Adrenal gland (tissue), 12 donors: ENCODE measurements around the gene MYH7. TPM values are rescaled to one million over a fixed set of nuclear protein-coding genes. Genes with fewer than 3 reads are reported as not detected.

Experiments used
- DNase-seq, 7 donors: peaks; one replicate each; pipeline ENCODE4 v3.0.0-alpha.2; 2019 to 2020
- H3K27ac ChIP-seq, 5 donors: fragments of 200-600 bp; sonication (generic) in 4 of 5; 1 replicate in 3 of 5; 2 replicates in 2 of 5; pipeline versions ENCODE4 v1.5.1 to v1.8.0; 2016 to 2020; ENCODE audit warnings: mild to moderate bottlenecking in 1 of 5
- H3K27me3 ChIP-seq: fragments of 200-600 bp; 2 replicates; pipeline ENCODE4 v1.8.0; 2021
- H3K36me3 ChIP-seq, 2 donors: fragments of 200-600 bp; replicated peaks in 1 of 2; 1 replicate in 1 of 2; 2 replicates in 1 of 2; pipeline versions ENCODE4 v1.5.1 to v1.8.0; 2018 to 2022
- H3K4me1 ChIP-seq, 2 donors: fragments of 200-600 bp; replicated peaks in 1 of 2; 1 replicate in 1 of 2; 2 replicates in 1 of 2; pipeline versions ENCODE4 v1.5.1 to v1.8.0; 2018 to 2021
- H3K4me3 ChIP-seq, 4 donors: fragments of 200-600 bp; sonication (generic) in 3 of 4; one replicate each; pipeline ENCODE4 v1.5.1; 2016 to 2018
- H3K9me3 ChIP-seq, 3 donors: fragments of 200-600 bp; sonication (generic) in 1 of 3; replicated peaks in 1 of 3; 1 replicate in 2 of 3; 2 replicates in 1 of 3; pipeline versions ENCODE4 v1.5.1 to v1.8.0; 2016 to 2021
- CTCF ChIP-seq, 6 experiments: fragments of 450-650 bp in 4 of 6; fragments of 200-600 bp in 2 of 6; sonication (generic) in 1 of 6; IDR thresholded peaks; 1 replicate in 5 of 6; 2 replicates in 1 of 6; pipeline versions ENCODE4 v1.5.1 to v1.8.0; 2016 to 2021; ENCODE audit warnings: antibody characterized with exemption in 6 of 6, mild to moderate bottlenecking in 2 of 6, moderate library complexity in 1 of 6
- POLR2A ChIP-seq, 2 donors: fragments of 450-650 bp; IDR thresholded peaks; one replicate each; pipeline ENCODE4 v1.6.1; 2017; ENCODE audit warnings: antibody characterized with exemption in 2 of 2, mild to moderate bottlenecking in 2 of 2, moderate library complexity in 1 of 2
- WGBS, 4 donors: extraction: QIAGEN DNeasy Blood & Tissue Kit in 2 of 4; methylation state at CpG; one replicate each; pipeline versions ENCODE4 v1.1.5 to v1.1.7; 2013 to 2017; 5-methylcytosine and 5-hydroxymethylcytosine counted together
- intact Hi-C, 2 donors: fragments of 100-400 bp; cut with DNase I; formaldehyde crosslinking; loops; one replicate each; pipeline versions ENCODE4 v1.14.1 to v1.15.0; 2022 to 2023
- polyA plus RNA-seq, 3 donors: library from polyadenylated mRNA; stranded (reverse); fragments of 200-250 nt in 2 of 3; fragments of 350-450 nt in 1 of 3; fragmentation: Illumina TruSeq in 1 of 3; extraction: RNeasy Lipid Tissue Mini Kit (QIAGEN cat#74804) in 1 of 3; gene quantifications; one replicate each; pipeline ENCODE4 v1.2.3, GENCODE V29; 2013 to 2014
- total RNA-seq, 9 donors: library from RNA; depleted of rRNA in 4 of 9; stranded (reverse); fragments of >200 nt in 4 of 9; fragments of 120-200 nt in 1 of 9; fragmentation: NEBNext Ultra II Directional in 1 of 9; extraction: Animal tissue kit (Norgen Biotek cat#: 25700) in 1 of 9; gene quantifications; one replicate each; pipeline versions ENCODE4 v1.1.0 to v1.2.4, GENCODE V29; 2013 to 2023
- donor health status: healthy with polysubstance abuse.
- donor health status: Bipolar disorder and iron deficiency.
- donor health status: DM: yes; HTN: yes; CAD: no.
- donor health status: DM: no; HTN: no; CAD: no.
- donor health status: DM: no; HTN: no; CAD: no.
- donor health status: DM: yes; HTN: yes; CAD: no.

The MYH7 gene
- total and polyA plus RNA-seq, 12 donors = 0.06 to 7.1 (median 0.64) TPM; not detected in 4

- no peaks in the 10 kb centered on the region for H3K9me3 ChIP-seq
- TF ChIP-seq POLR2A (IDR thresholded peaks at IDR 0.05) = no peak
- no peak for TF ChIP-seq CTCF (IDR thresholded peaks at IDR 0.05)
- peaks cover 19% of the 10 kb centered on the region for H3K27me3 ChIP-seq
- no peak overlapping the region for H3K27ac ChIP-seq
- peak in 1 of 7 donors; percentile 55 for DNase-seq
- H3K4me1 ChIP-seq = no peaks in the 10 kb centered on the region
- intact Hi-C loops = no loop called here
- H3K4me3 ChIP-seq = no peak overlapping the region
- 28 to 42% (median 36%) methylated on average over 1 of the region's 1 CpG for WGBS, 4 donors
- H3K36me3 ChIP-seq = no peaks in the 10 kb centered on the region
Measured at GRCh38 chr14:23454445-23454856, 19.0 kb upstream of the MYH7 start.

- H3K36me3 ChIP-seq = no peaks in the 10 kb centered on the region
- H3K27ac ChIP-seq = no peak overlapping the region
- peaks cover 10% of the 10 kb centered on the region for H3K27me3 ChIP-seq
- WGBS, 4 donors = 72 to 87% (median 83%) methylated on average over 2 of the region's 2 CpGs
- H3K4me1 ChIP-seq = no peaks in the 10 kb centered on the region
- TF ChIP-seq CTCF (IDR thresholded peaks at IDR 0.05) (no peak), POLR2A (IDR thresholded peaks at IDR 0.05) (no peak)
- no peak overlapping the region for H3K4me3 ChIP-seq
- intact Hi-C loops = no loop called here
- no peaks in the 10 kb centered on the region for H3K9me3 ChIP-seq
- DNase-seq = no peak
Measured at GRCh38 chr14:23452237-23452636, 16.8 kb upstream of the MYH7 start.

GRCh38 chr14:23450379-23450778, 14.9 kb upstream of the MYH7 start:
- H3K27ac ChIP-seq = no peak overlapping the region
- DNase-seq = no peak
- peaks cover 7% of the 10 kb centered on the region for H3K27me3 ChIP-seq
- H3K4me3 ChIP-seq = no peak overlapping the region
- no peaks in the 10 kb centered on the region for H3K36me3 ChIP-seq
- WGBS, 4 donors = 48 to 93% (median 75%) methylated on average over 2 of the region's 2 CpGs
- TF ChIP-seq CTCF (IDR thresholded peaks at IDR 0.05) (no peak), POLR2A (IDR thresholded peaks at IDR 0.05) (no peak)
- intact Hi-C loops = no loop called here
- H3K9me3 ChIP-seq = no peaks in the 10 kb centered on the region
- H3K4me1 ChIP-seq = no peaks in the 10 kb centered on the region

GRCh38 chr14:23449314-23449713, 13.9 kb upstream of the MYH7 start:
- no peak for TF ChIP-seq CTCF (IDR thresholded peaks at IDR 0.05)
- TF ChIP-seq POLR2A (IDR thresholded peaks at IDR 0.05) = no peak
- no peaks in the 10 kb centered on the region for H3K9me3 ChIP-seq
- intact Hi-C loops = no loop called here
- H3K27ac ChIP-seq = no peak overlapping the region
- no peaks in the 10 kb centered on the region for H3K36me3 ChIP-seq
- no peak for DNase-seq
- 38 to 53% (median 40%) methylated on average over 1 of the region's 1 CpG for WGBS, 4 donors
- no peaks in the 10 kb centered on the region for H3K4me1 ChIP-seq
- H3K27me3 ChIP-seq = peaks cover 7% of the 10 kb centered on the region
- no peak overlapping the region for H3K4me3 ChIP-seq
